HUES48 (cell line): ENCODE results near the gene EPM2A.

Experiments
- H3K27ac ChIP-seq: one replicate; pipeline ENCODE4 v1.7.0; 2013; ENCODE audit warnings: low read depth, low read length, inconsistent platforms
- H3K27me3 ChIP-seq: 2 replicates; pipeline ENCODE4 v1.6.1; 2013; ENCODE audit warnings: mild to moderate bottlenecking, low read length; ENCODE audit not compliant: control insufficient read depth, insufficient read depth
- H3K36me3 ChIP-seq: 2 replicates; pipeline ENCODE4 v1.6.1; 2013; ENCODE audit warnings: low read length; ENCODE audit not compliant: control insufficient read depth, insufficient read depth
- H3K4me1 ChIP-seq: 2 replicates; pipeline ENCODE4 v1.6.1; 2013; ENCODE audit warnings: mild to moderate bottlenecking, low read length; ENCODE audit not compliant: control insufficient read depth, insufficient read depth
- H3K4me3 ChIP-seq: 2 replicates; pipeline ENCODE4 v1.5.1; 2013; ENCODE audit warnings: mild to moderate bottlenecking, low read depth, low read length
- H3K9ac ChIP-seq: 2 replicates; pipeline ENCODE4 v1.6.1; 2013; ENCODE audit warnings: mild to moderate bottlenecking, low read depth, low read length, moderate library complexity
- H3K9me3 ChIP-seq: 2 replicates; pipeline ENCODE4 v1.6.1; 2013; ENCODE audit warnings: low read length; ENCODE audit not compliant: control insufficient read depth, insufficient read depth

The EPM2A gene

GRCh38 chr6:145633981-145634627, 101.2 kb downstream of the EPM2A start:
- Histone ChIP-seq H3K4me1 (no peaks in the 10 kb centered on the region), H3K27me3 (no peaks in the 10 kb centered on the region), H3K36me3 (no peaks in the 10 kb centered on the region), H3K4me3 (peak overlapping the region; percentile 7; the same call in 1 of the 2 replicates), H3K27ac (no peak overlapping the region), H3K9me3 (no peaks in the 10 kb centered on the region), H3K9ac (no peak overlapping the region)

DNA sequence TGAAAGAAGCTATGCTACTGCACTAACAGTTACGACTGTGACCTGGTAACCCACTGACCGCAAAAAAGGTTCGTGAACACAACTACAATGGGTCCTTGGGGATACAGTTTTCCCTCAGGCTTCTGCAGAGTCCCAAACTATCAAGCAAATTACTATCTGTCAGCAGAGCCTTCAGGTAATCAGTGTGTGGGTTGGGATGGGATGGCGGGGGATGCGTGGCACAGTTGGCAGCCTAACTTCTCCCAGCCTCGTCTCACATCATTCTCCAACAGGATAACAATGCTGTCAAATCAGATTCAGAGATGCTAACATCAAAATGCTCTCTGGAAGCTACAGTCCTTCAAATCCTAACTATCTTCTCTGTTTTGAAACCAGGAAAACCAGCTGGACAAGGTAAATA, 102.3 kb downstream of the EPM2A start:
- H3K4me3 ChIP-seq = no peak overlapping the region
- no peaks in the 10 kb centered on the region for H3K4me1 ChIP-seq
- H3K9ac ChIP-seq = no peak overlapping the region
- H3K36me3 ChIP-seq = no peaks in the 10 kb centered on the region
- H3K27me3 ChIP-seq = no peaks in the 10 kb centered on the region
- no peaks in the 10 kb centered on the region for H3K9me3 ChIP-seq
- H3K27ac ChIP-seq = no peak overlapping the region

- Histone ChIP-seq H3K4me3 (no peak overlapping the region), H3K4me1 (no peaks in the 10 kb centered on the region), H3K9me3 (no peaks in the 10 kb centered on the region), H3K27ac (no peak overlapping the region), H3K27me3 (no peaks in the 10 kb centered on the region), H3K9ac (no peak overlapping the region), H3K36me3 (no peaks in the 10 kb centered on the region)
Observed at GRCh38 chr6:145631374-145631773, 103.9 kb downstream of the EPM2A start.

GRCh38 chr6:145630598-145630997, 104.7 kb downstream of the EPM2A start:
- no peak overlapping the region for H3K27ac ChIP-seq

DNA sequence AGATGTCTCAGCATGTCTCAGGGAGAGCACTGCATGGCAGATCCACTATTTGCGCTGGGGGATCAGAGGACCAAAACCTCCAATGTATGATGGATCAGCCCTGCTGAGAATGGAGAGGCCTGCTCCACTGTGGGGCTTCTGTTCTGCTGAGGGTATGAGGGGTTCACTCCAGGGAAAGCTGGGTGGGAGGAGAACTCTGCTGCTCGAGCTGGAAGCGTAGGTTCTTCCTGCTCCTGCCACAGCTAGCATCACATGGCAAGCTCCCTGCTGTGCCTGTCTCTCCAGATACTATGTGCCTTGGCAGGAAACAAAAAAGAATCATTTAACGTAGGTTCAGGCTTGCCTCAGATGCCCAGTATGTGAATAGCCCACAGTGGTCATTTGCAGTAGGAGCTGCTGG, 105.8 kb downstream of the EPM2A start:
- H3K9ac ChIP-seq = no peak overlapping the region
- H3K27ac ChIP-seq = no peak overlapping the region
- no peak overlapping the region for H3K4me3 ChIP-seq
- no peaks in the 10 kb centered on the region for H3K9me3 ChIP-seq
- no peaks in the 10 kb centered on the region for H3K4me1 ChIP-seq
- H3K36me3 ChIP-seq = no peaks in the 10 kb centered on the region
- H3K27me3 ChIP-seq = no peaks in the 10 kb centered on the region

More at GRCh38 chr6:145630598-145630997, 104.7 kb downstream of the EPM2A start:
- Histone ChIP-seq H3K36me3 (no peaks in the 10 kb centered on the region), H3K9me3 (no peaks in the 10 kb centered on the region), H3K27me3 (no peaks in the 10 kb centered on the region), H3K4me1 (no peaks in the 10 kb centered on the region), H3K9ac (no peak overlapping the region), H3K4me3 (no peak overlapping the region)

DNA sequence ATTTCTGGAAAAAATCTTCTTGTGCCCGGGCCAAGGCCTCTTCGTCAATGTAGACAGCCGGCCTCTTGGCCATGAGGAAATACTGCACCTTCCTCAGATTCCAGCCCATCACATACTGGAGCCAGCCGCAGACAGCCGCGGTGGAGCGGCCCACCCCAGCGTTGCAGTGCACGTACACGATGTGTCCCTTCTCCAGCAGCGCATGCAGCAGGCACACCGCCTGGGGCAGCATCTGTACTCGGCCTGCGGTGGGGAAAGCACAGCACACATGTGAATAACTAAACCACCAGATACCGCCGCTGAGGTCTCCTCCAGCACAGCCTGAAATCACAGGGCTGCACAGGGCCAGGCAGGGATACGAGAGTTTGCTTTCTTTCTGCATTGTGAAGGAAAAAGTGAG, 107.9 kb downstream of the EPM2A start:
- H3K27me3 ChIP-seq = no peaks in the 10 kb centered on the region
- no peaks in the 10 kb centered on the region for H3K9me3 ChIP-seq
- no peaks in the 10 kb centered on the region for H3K4me1 ChIP-seq
- no peak overlapping the region for H3K9ac ChIP-seq
- no peaks in the 10 kb centered on the region for H3K36me3 ChIP-seq
- H3K27ac ChIP-seq = no peak overlapping the region
- H3K4me3 ChIP-seq = no peak overlapping the region

DNA sequence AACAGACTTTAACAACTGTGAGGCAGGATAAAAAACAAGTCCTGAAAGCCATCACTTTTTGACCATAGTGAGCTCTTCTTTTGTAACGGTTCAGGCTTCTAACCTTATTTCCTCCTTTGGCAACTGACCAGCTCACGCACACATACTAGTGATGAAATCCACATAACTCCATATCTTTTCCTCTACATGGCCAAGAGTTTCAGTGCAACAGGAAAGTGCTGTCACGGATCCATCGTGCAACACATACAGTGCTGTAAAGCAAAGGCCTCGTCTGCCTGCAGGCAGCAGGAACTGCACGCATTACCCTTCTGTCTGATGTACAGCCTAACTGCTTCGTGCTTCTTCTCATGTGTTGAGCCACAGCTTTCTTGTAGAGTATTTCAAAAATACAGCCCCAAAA, 108.5 kb downstream of the EPM2A start:
- Histone ChIP-seq H3K27me3 (no peaks in the 10 kb centered on the region), H3K9me3 (no peaks in the 10 kb centered on the region), H3K4me3 (no peak overlapping the region), H3K9ac (no peak overlapping the region), H3K4me1 (no peaks in the 10 kb centered on the region), H3K27ac (no peak overlapping the region), H3K36me3 (no peaks in the 10 kb centered on the region)

- Histone ChIP-seq H3K27me3 (no peaks in the 10 kb centered on the region), H3K9ac (no peak overlapping the region), H3K9me3 (no peaks in the 10 kb centered on the region), H3K36me3 (no peaks in the 10 kb centered on the region), H3K4me1 (no peaks in the 10 kb centered on the region), H3K4me3 (no peak overlapping the region), H3K27ac (no peak overlapping the region)
Observed at GRCh38 chr6:145623231-145623630, 112.1 kb downstream of the EPM2A start.

- no peak overlapping the region for H3K9ac ChIP-seq
- no peaks in the 10 kb centered on the region for H3K4me1 ChIP-seq
- no peaks in the 10 kb centered on the region for H3K36me3 ChIP-seq
- H3K27me3 ChIP-seq = no peaks in the 10 kb centered on the region
- H3K27ac ChIP-seq = no peak overlapping the region
- H3K9me3 ChIP-seq = no peaks in the 10 kb centered on the region
- H3K4me3 ChIP-seq = no peak overlapping the region
Observed at GRCh38 chr6:145621776-145622175, 113.5 kb downstream of the EPM2A start.

GRCh38 chr6:145620088-145620487, 115.2 kb downstream of the EPM2A start:
- Histone ChIP-seq H3K4me3 (no peak overlapping the region), H3K36me3 (no peaks in the 10 kb centered on the region), H3K27me3 (no peaks in the 10 kb centered on the region), H3K4me1 (no peaks in the 10 kb centered on the region), H3K27ac (no peak overlapping the region), H3K9ac (no peak overlapping the region), H3K9me3 (no peaks in the 10 kb centered on the region)

- Histone ChIP-seq H3K9ac (no peak overlapping the region), H3K4me3 (no peak overlapping the region), H3K27ac (no peak overlapping the region), H3K27me3 (no peaks in the 10 kb centered on the region), H3K9me3 (no peaks in the 10 kb centered on the region), H3K4me1 (no peaks in the 10 kb centered on the region), H3K36me3 (no peaks in the 10 kb centered on the region)
Observed at GRCh38 chr6:145609521-145609920, 125.8 kb downstream of the EPM2A start.
